IMR-90 (cell line): Measurements from ENCODE around the gene JPH3. TPM values are rescaled to one million over a fixed set of nuclear protein-coding genes. Genes with fewer than 3 reads are reported as not detected.

Experiments used
- ATAC-seq: fragments of 200-7000 bp; cut with Tn5 transposase; 2 replicates; pipeline ENCODE4 v1.9.1; 2020; ENCODE audit warnings: low read depth, mild to moderate bottlenecking, moderate library complexity
- BruUV-seq: library from RNA; stranded (reverse); fragments of 400-500 nt; replicated peaks from 2 replicates; lab custom pipeline; 2021; lab: Mats Ljungman, UMichigan
- CTCF ChIA-PET: fragments of 300-600 bp; formaldehyde crosslinking; extraction: SDS; loops from one replicate; lab custom pipeline; 2021; ENCODE audit warnings: antibody characterized with exemption; lab: Yijun Ruan, JAX
- POLR2A ChIA-PET: fragments of 300-600 bp; sonication (Branson Sonifier 250); formaldehyde crosslinking; loops from one replicate; lab custom pipeline; 2022; ENCODE audit warnings: antibody characterized with exemption; ENCODE audit not compliant: unreplicated experiment; lab: Charles Lee
- DNase-seq: peaks from one replicate; pipeline ENCODE4 v3.0.0; 2013
- H2AFZ ChIP-seq: replicated peaks from 2 replicates; pipeline ENCODE3; 2013; ENCODE audit warnings: low read length, mild to moderate bottlenecking; ENCODE audit not compliant: poor library complexity
- H2AK5ac ChIP-seq: 2 replicates; pipeline ENCODE4 v1.6.1; 2013; ENCODE audit warnings: low read depth, low read length, inconsistent platforms
- H2AK9ac ChIP-seq: replicated peaks from 2 replicates; pipeline ENCODE3; 2013; ENCODE audit warnings: mild to moderate bottlenecking, low read depth, low read length, moderate library complexity; ENCODE audit not compliant: poor library complexity
- H2BK120ac ChIP-seq: 2 replicates; pipeline ENCODE4 v1.6.1; 2013; ENCODE audit warnings: low read depth, low read length, inconsistent platforms
- H2BK15ac ChIP-seq: 3 replicates; pipeline ENCODE4 v1.6.1; 2013; ENCODE audit warnings: low read depth, low read length, inconsistent platforms
- H2BK20ac ChIP-seq: 2 replicates; pipeline ENCODE4 v1.6.1; 2013; ENCODE audit warnings: low read depth, mild to moderate bottlenecking, inconsistent platforms, low read length, moderate library complexity
- H2BK5ac ChIP-seq: 2 replicates; pipeline ENCODE4 v1.6.1; 2013; ENCODE audit warnings: mild to moderate bottlenecking, low read depth, low read length, inconsistent platforms; ENCODE audit not compliant: poor library complexity, severe bottlenecking
- H3K14ac ChIP-seq: replicated peaks from 2 replicates; pipeline ENCODE4 v1.6.1; 2013; ENCODE audit warnings: low read depth, low read length, inconsistent platforms
- H3K18ac ChIP-seq: 2 replicates; pipeline ENCODE4 v1.6.1; 2013; ENCODE audit warnings: low read depth, low read length, control low read depth
- H3K23ac ChIP-seq: 2 replicates; pipeline ENCODE4 v1.6.1; 2013; ENCODE audit warnings: low read depth, low read length, inconsistent platforms
- H3K27ac ChIP-seq: 2 replicates; pipeline ENCODE4 v1.5.1; 2013; ENCODE audit warnings: mild to moderate bottlenecking, control low read depth, low read length; ENCODE audit not compliant: insufficient read depth
- H3K27me3 ChIP-seq: 2 replicates; pipeline ENCODE4 v1.6.1; 2013; ENCODE audit warnings: low read length; ENCODE audit not compliant: control insufficient read depth, insufficient read depth
- H3K36me3 ChIP-seq: 2 replicates; pipeline ENCODE4 v1.6.1; 2013; ENCODE audit warnings: low read length, mixed read lengths; ENCODE audit not compliant: control insufficient read depth, insufficient read depth
- H3K4ac ChIP-seq: 2 replicates; pipeline ENCODE4 v1.6.1; 2013; ENCODE audit warnings: low read depth, low read length, inconsistent platforms
- H3K4me1 ChIP-seq: 2 replicates; pipeline ENCODE4 v1.6.1; 2013; ENCODE audit warnings: low read length, mixed read lengths; ENCODE audit not compliant: control insufficient read depth, insufficient read depth
- H3K4me2 ChIP-seq: 2 replicates; pipeline ENCODE4 v1.6.1; 2013; ENCODE audit warnings: low read depth, mild to moderate bottlenecking, control low read depth, low read length, moderate library complexity
- H3K4me3 ChIP-seq: 2 replicates; pipeline ENCODE4 v1.5.1; 2013; ENCODE audit warnings: low read depth, mild to moderate bottlenecking, control low read depth, low read length, moderate library complexity; ENCODE audit not compliant: insufficient read depth
- H3K56ac ChIP-seq: 2 replicates; pipeline ENCODE4 v1.6.1; 2013; ENCODE audit warnings: low read length, inconsistent platforms; ENCODE audit not compliant: insufficient read depth; ENCODE audit errors: extremely low read depth
- H3K79me1 ChIP-seq, 2 experiments: 2 replicates each; pipeline ENCODE4 v1.6.1; 2013; ENCODE audit warnings: low read length in 2 of 2, inconsistent platforms in 1 of 2, low read depth in 1 of 2
- H3K9ac ChIP-seq: 2 replicates; pipeline ENCODE4 v1.6.1; 2013; ENCODE audit warnings: low read depth, low read length, control low read depth
- H3K9me1 ChIP-seq: 2 replicates; pipeline ENCODE4 v1.6.1; 2013; ENCODE audit warnings: low read length, inconsistent platforms; ENCODE audit not compliant: insufficient read depth
- H3K9me3 ChIP-seq: 2 replicates; pipeline ENCODE4 v1.6.1; 2013; ENCODE audit warnings: low read length; ENCODE audit not compliant: control insufficient read depth, insufficient read depth
- H4K20me1 ChIP-seq: 2 replicates; pipeline ENCODE4 v1.6.1; 2013; ENCODE audit warnings: low read length, inconsistent platforms; ENCODE audit not compliant: insufficient read depth
- H4K5ac ChIP-seq: 2 replicates; pipeline ENCODE4 v1.6.1; 2013; ENCODE audit warnings: mild to moderate bottlenecking, low read depth, low read length, control low read depth
- H4K8ac ChIP-seq, 2 experiments: 2 replicates each; pipeline ENCODE4 v1.6.1; 2013; ENCODE audit warnings: low read depth in 2 of 2, low read length in 2 of 2, control low read depth in 1 of 2, inconsistent platforms in 1 of 2
- H4K91ac ChIP-seq: 2 replicates; pipeline ENCODE4 v1.6.1; 2013; ENCODE audit warnings: low read depth, low read length, inconsistent platforms; ENCODE audit not compliant: insufficient read depth
- BHLHE40 ChIP-seq: fragments of 150-350 bp; IDR thresholded peaks from 2 replicates; pipeline ENCODE4 v1.6.1; 2016; ENCODE audit warnings: mild to moderate bottlenecking, low read depth, low read length
- CEBPB ChIP-seq: IDR thresholded peaks from 2 replicates; pipeline ENCODE4 v1.6.1; 2012; ENCODE audit warnings: low read depth, low read length, improper control_type of control experiment
- CHD1 ChIP-seq: IDR thresholded peaks from 2 replicates; pipeline ENCODE4 v1.6.1; 2012; ENCODE audit warnings: low read depth, low read length, improper control_type of control experiment
- CTCF ChIP-seq: conservative IDR thresholded peaks from 2 replicates; pipeline ENCODE4 v1.5.1; 2012; ENCODE audit warnings: mild to moderate bottlenecking, low read depth, low read length, improper control_type of control experiment
- ELK1 ChIP-seq: fragments of 150-350 bp; IDR thresholded peaks from 2 replicates; pipeline ENCODE4 v1.6.1; 2016; ENCODE audit warnings: low read depth, mild to moderate bottlenecking, low read length, moderate library complexity, borderline replicate concordance
- FOS ChIP-seq: fragments of 150-350 bp; IDR thresholded peaks from 2 replicates; pipeline ENCODE4 v1.6.1; 2016; ENCODE audit warnings: low read depth, low read length
- MAFK ChIP-seq: IDR thresholded peaks from 2 replicates; pipeline ENCODE4 v1.6.1; 2012; ENCODE audit warnings: low read depth, low read length, improper control_type of control experiment
- MAZ ChIP-seq: IDR thresholded peaks from 2 replicates; pipeline ENCODE4 v1.6.1; 2012; ENCODE audit warnings: low read depth, mild to moderate bottlenecking, low read length, improper control_type of control experiment, moderate library complexity, borderline replicate concordance
- MXI1 ChIP-seq: IDR thresholded peaks from 2 replicates; pipeline ENCODE4 v1.6.1; 2012; ENCODE audit warnings: low read depth, mild to moderate bottlenecking, low read length, moderate library complexity, borderline replicate concordance
- RAD21 ChIP-seq: IDR thresholded peaks from 2 replicates; pipeline ENCODE4 v1.6.1; 2012; ENCODE audit warnings: low read length, improper control_type of control experiment
- RCOR1 ChIP-seq: IDR thresholded peaks from 2 replicates; pipeline ENCODE4 v1.6.1; 2012; ENCODE audit warnings: mild to moderate bottlenecking, low read length, improper control_type of control experiment; ENCODE audit not compliant: insufficient replicate concordance
- RFX5 ChIP-seq: IDR thresholded peaks from 2 replicates; pipeline ENCODE4 v1.8.0; 2012; ENCODE audit warnings: low read depth, mild to moderate bottlenecking, low read length, moderate library complexity
- SMC3 ChIP-seq: fragments of 150-350 bp; IDR thresholded peaks from 2 replicates; pipeline ENCODE4 v1.6.1; 2016; ENCODE audit warnings: low read depth, mild to moderate bottlenecking, antibody characterized with exemption, low read length, moderate library complexity
- USF2 ChIP-seq: fragments of 150-350 bp; IDR thresholded peaks from 2 replicates; pipeline ENCODE4 v1.6.1; 2017; ENCODE audit warnings: mild to moderate bottlenecking, antibody characterized with exemption, low read length, low read depth
- WGBS, 2 experiments: methylation state at CpG; one replicate each; pipeline versions ENCODE4 v1.1.5 to v1.1.7; 2013; ENCODE audit warnings: missing lambda C conversion rate in 2 of 2; ENCODE audit not compliant: insufficient read length in 1 of 2; ENCODE audit errors: extremely low coverage in 2 of 2; 5-methylcytosine and 5-hydroxymethylcytosine counted together
- dilution Hi-C: fragments of 300-500 bp; cut with HindIII; formaldehyde crosslinking; loops from one replicate; pipeline ENCODE4 v1.14.3; 2018; ENCODE audit warnings: low sequenced_read_pairs; ENCODE audit not compliant: unreplicated experiment
- in situ Hi-C: fragments of 300-500 bp; cut with MboI; formaldehyde crosslinking; loops from 3 replicates; pipeline ENCODE4 v1.14.3; 2019; ENCODE audit warnings: low sequenced_read_pairs, inconsistent platforms, mixed read lengths
- intact Hi-C: fragments of 100-400 bp; cut with micrococcal nuclease; formaldehyde crosslinking; loops from 2 replicates; pipeline ENCODE4 v1.10.0; 2022
- polyA plus RNA-seq, 3 experiments: library from polyadenylated mRNA; depleted of rRNA; stranded (reverse); fragments of >200 nt; gene quantifications; 2 replicates each; pipeline ENCODE4 v1.2.3, GENCODE V29; 2012; ENCODE audit warnings: low replicate concordance in 1 of 3
- total RNA-seq: library from RNA; depleted of rRNA; stranded (reverse); fragments of >200 nt; gene quantifications from 2 replicates; pipeline ENCODE4 v1.2.3, GENCODE V29; 2012

JPH3 gene
- total and polyA plus RNA-seq, 2 of the 4 experiments (the other 2 are of a cell fraction), result 0.03 TPM; not detected in 1

- no peaks in the 10 kb centered on the region for H3K36me3 ChIP-seq
- no peak overlapping the region for H3K14ac ChIP-seq
- no peak overlapping the region for H3K4ac ChIP-seq
- H3K56ac ChIP-seq, result no peak overlapping the region
- ATAC-seq (no peak), DNase-seq (no peak)
- H4K20me1 ChIP-seq, result no peaks in the 10 kb centered on the region; the same call in 1 of the 2 replicates
- no peak overlapping the region for H4K8ac ChIP-seq
- H3K9me1 ChIP-seq, result no peaks in the 10 kb centered on the region
- H2AK9ac ChIP-seq, result no peak overlapping the region
- no peaks in the 10 kb centered on the region for H3K4me1 ChIP-seq
- H2BK15ac ChIP-seq, result no peak overlapping the region
- ChIA-PET CTCF (no interaction called here), POLR2A (no interaction called here)
- H3K27ac ChIP-seq, result no peak overlapping the region
- peak overlapping the region; percentile 49 for H2AFZ ChIP-seq
- no peak overlapping the region for H2BK120ac ChIP-seq
- no peak overlapping the region for H2BK5ac ChIP-seq
- H3K9ac ChIP-seq, result no peak overlapping the region
- no peak overlapping the region for H4K5ac ChIP-seq
- H3K4me2 ChIP-seq, result peak overlapping the region; percentile 52; the same call in 1 of the 2 replicates
- H3K23ac ChIP-seq, result no peak overlapping the region
- dilution Hi-C loops (no loop called here), intact Hi-C loops (no loop called here), in situ Hi-C loops (no loop called here)
- H2BK20ac ChIP-seq, result no peak overlapping the region
- peaks cover 78% of the 10 kb centered on the region for H3K27me3 ChIP-seq
- no peak overlapping the region for H4K91ac ChIP-seq
- no peak overlapping the region for H2AK5ac ChIP-seq
- H3K18ac ChIP-seq, result no peak overlapping the region
- WGBS, 2 experiments, result 0% methylated on average over 50 of the region's 97 CpGs; no CpG with 5 or more reads in 1 of the 2 experiments
- H3K79me1 ChIP-seq, result no peaks in the 10 kb centered on the region
- H3K9me3 ChIP-seq, result peaks cover 10% of the 10 kb centered on the region
- H3K4me3 ChIP-seq, result no peak overlapping the region
- no TSS peak for BruUV-seq
- TF ChIP-seq MXI1, result no peak
- no peak for TF ChIP-seq CHD1
- no peak for TF ChIP-seq CTCF
- TF ChIP-seq RCOR1, result no peak
- no peak for TF ChIP-seq RAD21
- TF ChIP-seq USF2, result no peak
- no peak for TF ChIP-seq MAZ
- TF ChIP-seq CEBPB, result no peak
- TF ChIP-seq BHLHE40, result no peak
- no peak for TF ChIP-seq MAFK
- no peak for TF ChIP-seq FOS
- no peak for TF ChIP-seq SMC3
- no peak for TF ChIP-seq ELK1
- no peak for TF ChIP-seq RFX5
These were observed 744 bp downstream of the JPH3 start for GRCh38 chr16:87602821-87603683.
